Gastroesophageal sphincter (tissue), 4 donors: ENCODE data around the gene AXDND1. TPM values are rescaled to one million over a fixed set of nuclear protein-coding genes. Genes with fewer than 3 reads are reported as not detected.

Experiments used
- ATAC-seq: fragments of 150-250 bp; one replicate; pipeline ENCODE4 v1.9.1; 2016; ENCODE audit warnings: mild to moderate bottlenecking, moderate library complexity
- H3K27ac ChIP-seq, 4 donors: fragments of 200-600 bp; sonication (generic) in 3 of 4; 1 replicate in 3 of 4; 2 replicates in 1 of 4; pipeline ENCODE4 v1.5.1; 2016 to 2019
- H3K27me3 ChIP-seq: fragments of 200-600 bp; sonication (generic); one replicate; pipeline ENCODE4 v1.5.1; 2019
- H3K36me3 ChIP-seq, 2 donors: fragments of 200-600 bp; sonication (generic); one replicate each; pipeline ENCODE4 v1.5.1; 2019; ENCODE audit warnings: control low read depth in 1 of 2
- H3K4me1 ChIP-seq, 3 donors: fragments of 200-600 bp; sonication (generic); 1 replicate in 2 of 3; 2 replicates in 1 of 3; pipeline ENCODE4 v1.5.1; 2016 to 2019; ENCODE audit warnings: control low read depth in 2 of 3
- H3K4me3 ChIP-seq, 2 donors: fragments of 200-600 bp; sonication (generic); one replicate each; pipeline ENCODE4 v1.5.1; 2019; ENCODE audit warnings: mild to moderate bottlenecking in 1 of 2, moderate library complexity in 1 of 2
- H3K9me3 ChIP-seq, 3 donors: fragments of 200-600 bp; sonication (generic); one replicate each; pipeline ENCODE4 v1.5.1; 2017 to 2019; ENCODE audit warnings: control low read depth in 2 of 3
- EP300 ChIP-seq: sonication (generic); formaldehyde crosslinking; IDR thresholded peaks from one replicate; pipeline ENCODE4 v1.6.1; 2017; ENCODE audit warnings: antibody characterized with exemption, mild to moderate bottlenecking
- POLR2A ChIP-seq, 2 donors: fragments of 450-650 bp; IDR thresholded peaks; one replicate each; pipeline ENCODE4 v1.6.1; 2017; ENCODE audit warnings: antibody characterized with exemption in 2 of 2, mild to moderate bottlenecking in 2 of 2, moderate library complexity in 1 of 2
- POLR2AphosphoS5 ChIP-seq: sonication (generic); formaldehyde crosslinking; IDR thresholded peaks from one replicate; pipeline ENCODE4 v1.6.1; 2017; ENCODE audit warnings: antibody characterized with exemption
- WGBS, 2 donors: methylation state at CpG; one replicate each; pipeline ENCODE4 v1.1.5; 2018; ENCODE audit warnings: low coverage in 1 of 2; 5-methylcytosine and 5-hydroxymethylcytosine counted together
- total RNA-seq, 4 donors: library from RNA; depleted of rRNA; stranded (reverse); fragments of >200 nt; gene quantifications; one replicate each; pipeline ENCODE4 v1.1.0, GENCODE V29; 2016
- TF ChIP-seq, protein P1 (sequence below), 4 experiments: fragments of 200-600 bp in 2 of 4; fragments of 450-650 bp in 2 of 4; sonication (generic) in 1 of 4; IDR thresholded peaks; one replicate each; pipeline ENCODE4 v1.5.1; 2017 to 2019; ENCODE audit warnings: antibody characterized with exemption in 4 of 4, mild to moderate bottlenecking in 2 of 4, moderate library complexity in 2 of 4

Gene AXDND1
- total RNA-seq, 4 donors from 2014 or later, result 0.13 to 1.2 TPM; not detected in 2

DNA sequence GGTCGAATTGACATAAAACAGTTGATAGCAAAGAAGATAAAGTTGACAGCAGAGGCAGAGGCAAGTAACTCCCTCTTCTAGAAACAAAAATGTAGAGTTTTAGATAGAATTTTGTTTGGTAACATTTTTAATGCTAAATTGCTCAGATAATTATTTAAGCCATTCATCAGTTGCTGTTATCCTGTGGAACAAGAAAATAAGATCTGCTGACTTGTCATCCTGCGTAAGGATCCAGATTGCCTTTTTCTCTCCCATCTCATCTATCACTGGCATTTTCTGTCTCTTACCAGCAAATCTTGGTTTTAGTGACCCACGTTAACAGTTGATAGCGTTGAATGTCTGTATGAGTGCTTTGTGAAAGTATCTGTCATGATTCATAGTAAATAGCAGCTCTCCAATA, 42.3 kb upstream of the AXDND1 start:
- H3K27ac ChIP-seq, result no peak overlapping the region
- no peaks in the 10 kb centered on the region for H3K27me3 ChIP-seq
- no peak for ATAC-seq
- 86 to 94% methylated on average over 2 to 4 of the region's 4 CpGs for WGBS, 2 donors
- H3K9me3 ChIP-seq, result no peaks in the 10 kb centered on the region
- TF ChIP-seq POLR2AphosphoS5 (no peak), POLR2A (IDR thresholded peaks at IDR 0.05) (no peak), EP300 (no peak)
- TF ChIP-seq, protein P1, sequence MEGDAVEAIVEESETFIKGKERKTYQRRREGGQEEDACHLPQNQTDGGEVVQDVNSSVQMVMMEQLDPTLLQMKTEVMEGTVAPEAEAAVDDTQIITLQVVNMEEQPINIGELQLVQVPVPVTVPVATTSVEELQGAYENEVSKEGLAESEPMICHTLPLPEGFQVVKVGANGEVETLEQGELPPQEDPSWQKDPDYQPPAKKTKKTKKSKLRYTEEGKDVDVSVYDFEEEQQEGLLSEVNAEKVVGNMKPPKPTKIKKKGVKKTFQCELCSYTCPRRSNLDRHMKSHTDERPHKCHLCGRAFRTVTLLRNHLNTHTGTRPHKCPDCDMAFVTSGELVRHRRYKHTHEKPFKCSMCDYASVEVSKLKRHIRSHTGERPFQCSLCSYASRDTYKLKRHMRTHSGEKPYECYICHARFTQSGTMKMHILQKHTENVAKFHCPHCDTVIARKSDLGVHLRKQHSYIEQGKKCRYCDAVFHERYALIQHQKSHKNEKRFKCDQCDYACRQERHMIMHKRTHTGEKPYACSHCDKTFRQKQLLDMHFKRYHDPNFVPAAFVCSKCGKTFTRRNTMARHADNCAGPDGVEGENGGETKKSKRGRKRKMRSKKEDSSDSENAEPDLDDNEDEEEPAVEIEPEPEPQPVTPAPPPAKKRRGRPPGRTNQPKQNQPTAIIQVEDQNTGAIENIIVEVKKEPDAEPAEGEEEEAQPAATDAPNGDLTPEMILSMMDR (IDR thresholded peaks at IDR 0.05), result no peak
- H3K4me1 ChIP-seq, result no peaks in the 10 kb centered on the region
- H3K4me3 ChIP-seq, result no peak overlapping the region
- peaks cover 0 to 37% of the 10 kb centered on the region in 2 donors for H3K36me3 ChIP-seq

GRCh38 chr1:179325836-179326235, 39.9 kb upstream of the AXDND1 start:
- TF ChIP-seq, protein P1 (IDR thresholded peaks at IDR 0.05), result no peak
- no peak for TF ChIP-seq POLR2A (IDR thresholded peaks at IDR 0.05)
- no peak for TF ChIP-seq POLR2AphosphoS5
- TF ChIP-seq EP300, result no peak
- no peaks in the 10 kb centered on the region for H3K9me3 ChIP-seq
- no peaks in the 10 kb centered on the region for H3K27me3 ChIP-seq
- no peak for ATAC-seq
- peaks cover 0 to 32% of the 10 kb centered on the region in 2 donors for H3K36me3 ChIP-seq
- no peak overlapping the region for H3K27ac ChIP-seq
- 63 to 66% methylated on average over 2 of the region's 2 CpGs for WGBS, 2 donors
- H3K4me1 ChIP-seq, result no peaks in the 10 kb centered on the region
- no peak overlapping the region for H3K4me3 ChIP-seq

- H3K27me3 ChIP-seq, result no peaks in the 10 kb centered on the region
- 70% methylated on average over 1 of the region's 3 CpGs; no CpG with 5 or more reads in 1 of the 2 donors for WGBS, 2 donors
- no peak for ATAC-seq
- H3K9me3 ChIP-seq, result no peaks in the 10 kb centered on the region
- H3K27ac ChIP-seq, result no peak overlapping the region
- H3K36me3 ChIP-seq, result peaks cover 0 to 22% of the 10 kb centered on the region in 2 donors
- no peak overlapping the region for H3K4me3 ChIP-seq
- no peaks in the 10 kb centered on the region for H3K4me1 ChIP-seq
- TF ChIP-seq EP300 (no peak), POLR2AphosphoS5 (no peak), POLR2A (IDR thresholded peaks at IDR 0.05) (no peak)
- TF ChIP-seq, protein P1 (IDR thresholded peaks at IDR 0.05), result no peak
Measured at GRCh38 chr1:179326746-179327145, 39.0 kb upstream of the AXDND1 start.

DNA sequence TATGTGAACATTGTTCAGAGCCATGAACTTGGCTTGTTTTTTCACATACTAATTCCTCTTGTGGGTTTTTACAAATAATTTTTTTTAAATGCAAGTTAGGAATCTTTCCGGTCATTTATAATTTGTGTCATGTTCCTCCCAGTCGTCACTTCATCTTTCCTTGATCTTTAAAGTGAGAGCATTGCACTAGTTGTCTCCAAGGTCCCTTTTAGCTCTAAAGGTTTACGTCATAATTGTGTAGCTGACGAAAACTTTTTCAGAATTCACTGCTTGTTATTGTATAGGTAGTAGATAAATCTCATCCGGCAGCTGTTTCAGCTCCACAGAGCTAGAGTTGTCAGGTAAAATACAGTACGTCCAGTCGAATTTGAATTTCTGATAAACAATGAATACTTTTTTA, 38.6 kb upstream of the AXDND1 start:
- 89 to 92% methylated on average over 7 of the region's 7 CpGs for WGBS, 2 donors
- no peaks in the 10 kb centered on the region for H3K4me1 ChIP-seq

GRCh38 chr1:179327679-179328078, 38.1 kb upstream of the AXDND1 start:
- H3K27me3 ChIP-seq, result no peaks in the 10 kb centered on the region
- no peak overlapping the region for H3K27ac ChIP-seq
- no peaks in the 10 kb centered on the region for H3K4me1 ChIP-seq
- no peak overlapping the region for H3K4me3 ChIP-seq
- H3K36me3 ChIP-seq, result peaks cover 0 to 20% of the 10 kb centered on the region in 2 donors
- WGBS, 2 donors, result 75 to 76% methylated on average over 3 of the region's 3 CpGs
- TF ChIP-seq, protein P1 (IDR thresholded peaks at IDR 0.05), result no peak
- TF ChIP-seq POLR2AphosphoS5 (no peak), EP300 (no peak), POLR2A (IDR thresholded peaks at IDR 0.05) (no peak)
- no peak for ATAC-seq
- no peaks in the 10 kb centered on the region for H3K9me3 ChIP-seq

More for the DNA sequence above, 38.6 kb upstream of the AXDND1 start:
- Histone ChIP-seq H3K27me3 (no peaks in the 10 kb centered on the region), H3K9me3 (no peaks in the 10 kb centered on the region), H3K27ac (no peak overlapping the region), H3K4me3 (no peak overlapping the region), H3K36me3 (peaks cover 0 to 20% of the 10 kb centered on the region in 2 donors)
- no peak for ATAC-seq
- TF ChIP-seq, protein P1 (IDR thresholded peaks at IDR 0.05), result no peak
- TF ChIP-seq POLR2A (IDR thresholded peaks at IDR 0.05) (no peak), POLR2AphosphoS5 (no peak), EP300 (no peak)
